ENCODE results near the gene POLDIP2.

Gene POLDIP2

DNA sequence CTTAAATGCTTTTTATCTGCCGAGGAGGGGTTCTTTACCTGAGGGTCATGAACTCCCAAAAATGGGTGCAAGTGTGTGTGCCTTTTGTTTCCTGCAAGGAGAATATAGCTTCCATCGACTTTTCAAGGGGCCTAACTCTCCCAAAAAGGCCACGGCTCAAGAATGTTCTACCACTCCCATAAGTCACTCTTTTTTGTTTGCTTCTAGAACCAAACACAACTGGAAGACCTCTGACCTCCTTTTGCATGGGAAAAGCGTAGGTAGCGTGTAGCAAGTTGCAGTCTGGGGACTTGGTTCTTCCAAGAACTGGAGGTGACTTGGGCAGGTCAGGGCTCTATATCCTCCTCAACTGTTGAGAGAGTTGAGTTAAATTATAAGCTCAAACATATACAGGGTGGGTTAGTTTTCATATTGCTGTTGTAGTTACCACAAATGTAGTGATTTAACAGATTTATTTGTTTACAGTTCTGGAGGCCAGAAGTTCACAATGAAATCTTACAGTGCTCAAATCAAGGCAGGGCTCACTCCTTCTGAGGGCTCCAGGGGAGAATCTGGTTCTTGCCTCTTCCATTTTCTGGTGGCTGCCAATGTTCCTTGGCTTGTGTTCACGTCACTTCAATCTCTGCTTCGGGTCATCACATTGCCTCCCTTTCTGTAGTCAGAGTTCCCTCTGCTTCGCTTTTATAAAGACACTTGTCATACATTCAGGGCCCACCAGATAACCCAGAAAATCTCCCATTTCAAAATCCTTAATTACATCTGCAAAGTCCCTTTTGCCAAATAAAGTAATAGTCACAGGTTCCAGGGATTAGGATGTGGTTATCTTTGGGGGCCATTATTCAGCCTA, 36.9 kb downstream of the POLDIP2 start:
- Mint-ChIP-seq H3K36me3 (no peaks in the 10 kb centered on the region), H3K4me3 (peak overlapping the region; percentile 94), H3K27me3 (no peaks in the 10 kb centered on the region), H3K27ac (peak overlapping the region; percentile 47), H3K4me1 (peaks cover 20% of the 10 kb centered on the region), H3K9me3 (no peaks in the 10 kb centered on the region)

DNA sequence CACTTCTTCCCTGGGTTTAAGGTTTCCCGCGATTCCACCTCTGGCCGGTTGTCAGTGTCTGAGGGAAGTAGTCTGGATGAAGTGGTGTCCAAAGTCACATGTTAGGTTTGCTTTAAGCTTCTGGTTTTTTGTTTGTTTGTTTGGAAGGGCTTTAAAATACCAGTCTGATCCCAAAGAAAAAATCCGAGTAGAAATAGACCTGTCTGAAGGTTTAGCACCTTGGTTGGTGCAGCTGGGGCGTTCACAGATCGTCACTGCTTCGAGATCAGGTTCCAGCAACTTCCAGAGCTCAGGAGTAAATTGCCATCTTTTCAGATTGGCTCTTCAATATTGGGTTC, 37.8 kb downstream of the POLDIP2 start:
- H3K36me3 Mint-ChIP-seq: no peaks in the 10 kb centered on the region
- no peaks in the 10 kb centered on the region for H3K9me3 Mint-ChIP-seq

DNA sequence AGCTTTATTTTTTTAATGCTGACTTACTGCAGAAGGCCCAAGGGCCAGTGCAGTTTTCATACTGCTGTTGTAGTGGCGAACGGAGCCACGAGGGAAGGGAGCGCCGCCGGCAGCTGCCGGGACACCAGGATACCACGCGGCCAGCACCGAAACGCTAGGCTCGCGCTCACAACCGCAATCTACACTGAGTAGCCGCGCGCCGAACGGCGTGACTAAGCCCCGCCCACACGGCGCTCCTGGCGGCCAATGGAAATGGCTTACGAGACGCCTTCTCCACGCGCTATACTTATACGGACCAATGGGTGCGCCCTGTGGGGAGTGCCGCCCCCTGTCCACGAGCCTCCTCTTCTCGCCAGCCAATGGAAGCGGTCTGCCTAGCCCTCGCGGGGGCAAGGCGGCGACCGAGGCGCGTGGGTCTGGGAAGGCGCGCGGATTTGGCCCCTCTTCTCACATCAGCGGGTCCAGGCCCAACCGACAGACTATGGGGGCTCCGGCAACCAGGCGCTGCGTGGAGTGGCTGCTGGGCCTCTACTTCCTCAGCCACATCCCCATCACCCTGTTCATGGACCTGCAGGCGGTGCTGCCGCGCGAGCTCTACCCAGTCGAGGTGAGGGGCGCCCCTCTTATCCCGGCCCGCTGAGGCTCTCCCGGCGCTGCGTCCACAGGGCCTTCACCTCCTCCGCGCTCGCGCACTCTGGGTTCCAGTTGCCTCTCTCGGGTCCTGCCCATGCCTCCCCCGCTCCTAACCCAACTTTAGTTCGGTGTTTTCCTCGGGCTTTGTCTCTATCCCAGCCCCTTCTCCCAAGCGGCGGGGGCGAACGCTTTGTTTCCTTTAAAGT, 38.3 kb downstream of the POLDIP2 start, which contains the start of gene TMEM97:
Gene TMEM97 (plus strand): TSS at position 442 of the 839 bp plus-strand sequence. CDS start 40 bp downstream, at position 482.
- Mint-ChIP-seq H3K4me3 (peak within 1 kb of the TSS; percentile 94), H3K27ac (peak within 1 kb of the TSS; percentile 92), H3K9me3 (no peaks in the 10 kb centered on the region), H3K27me3 (no peaks in the 10 kb centered on the region), H3K36me3 (no peaks in the 10 kb centered on the region), H3K4me1 (peaks cover 20% of the 10 kb centered on the region)

More for the DNA sequence above, 37.8 kb downstream of the POLDIP2 start:
- Mint-ChIP-seq H3K27ac (peak overlapping the region; percentile 92), H3K27me3 (no peaks in the 10 kb centered on the region), H3K4me1 (peaks cover 20% of the 10 kb centered on the region), H3K4me3 (peak overlapping the region; percentile 94)

DNA sequence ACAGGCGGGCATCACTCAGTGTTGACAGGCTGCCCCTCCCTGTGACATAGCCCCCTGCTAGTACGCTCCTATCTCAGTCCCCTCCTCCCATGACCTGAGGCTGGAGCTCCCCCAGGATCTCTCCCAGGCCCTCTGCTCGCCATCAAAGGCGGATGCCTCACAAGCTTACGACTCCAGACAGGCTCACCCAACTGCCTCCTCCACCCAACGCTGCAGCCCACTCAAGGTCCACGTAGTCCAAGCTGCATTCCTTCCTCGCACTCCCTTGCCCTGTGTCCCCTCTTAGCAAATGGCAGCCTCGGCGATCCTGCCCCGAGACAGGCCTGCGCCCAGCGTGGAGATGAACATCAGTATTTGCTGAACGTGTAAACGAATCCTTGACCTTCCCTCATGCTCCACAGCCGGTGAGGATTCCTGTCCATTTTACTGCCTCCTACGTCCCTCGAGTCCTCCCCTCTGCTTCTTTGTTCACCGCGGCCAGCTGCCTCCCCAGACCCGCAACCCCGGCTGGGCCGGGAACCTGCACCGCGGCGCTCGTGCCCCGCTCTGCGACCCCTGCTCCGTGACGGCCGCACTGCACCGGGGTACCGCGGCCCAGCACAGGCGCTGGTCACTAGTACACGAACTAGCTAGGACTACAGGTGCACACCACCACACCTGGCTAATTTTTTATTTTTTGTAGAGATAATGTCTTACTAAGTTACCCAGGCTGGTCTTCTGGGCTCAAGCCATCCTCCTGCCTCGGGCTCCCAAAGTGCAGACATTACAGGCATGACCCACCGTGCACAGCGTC, 39.2 kb downstream of the POLDIP2 start:
- H3K4me3 Mint-ChIP-seq: peak overlapping the region; percentile 94
- peak overlapping the region; percentile 57 for H3K27ac Mint-ChIP-seq
- H3K27me3 Mint-ChIP-seq: no peaks in the 10 kb centered on the region
- no peaks in the 10 kb centered on the region for H3K36me3 Mint-ChIP-seq
- H3K9me3 Mint-ChIP-seq: no peaks in the 10 kb centered on the region
- peaks cover 20% of the 10 kb centered on the region for H3K4me1 Mint-ChIP-seq

DNA sequence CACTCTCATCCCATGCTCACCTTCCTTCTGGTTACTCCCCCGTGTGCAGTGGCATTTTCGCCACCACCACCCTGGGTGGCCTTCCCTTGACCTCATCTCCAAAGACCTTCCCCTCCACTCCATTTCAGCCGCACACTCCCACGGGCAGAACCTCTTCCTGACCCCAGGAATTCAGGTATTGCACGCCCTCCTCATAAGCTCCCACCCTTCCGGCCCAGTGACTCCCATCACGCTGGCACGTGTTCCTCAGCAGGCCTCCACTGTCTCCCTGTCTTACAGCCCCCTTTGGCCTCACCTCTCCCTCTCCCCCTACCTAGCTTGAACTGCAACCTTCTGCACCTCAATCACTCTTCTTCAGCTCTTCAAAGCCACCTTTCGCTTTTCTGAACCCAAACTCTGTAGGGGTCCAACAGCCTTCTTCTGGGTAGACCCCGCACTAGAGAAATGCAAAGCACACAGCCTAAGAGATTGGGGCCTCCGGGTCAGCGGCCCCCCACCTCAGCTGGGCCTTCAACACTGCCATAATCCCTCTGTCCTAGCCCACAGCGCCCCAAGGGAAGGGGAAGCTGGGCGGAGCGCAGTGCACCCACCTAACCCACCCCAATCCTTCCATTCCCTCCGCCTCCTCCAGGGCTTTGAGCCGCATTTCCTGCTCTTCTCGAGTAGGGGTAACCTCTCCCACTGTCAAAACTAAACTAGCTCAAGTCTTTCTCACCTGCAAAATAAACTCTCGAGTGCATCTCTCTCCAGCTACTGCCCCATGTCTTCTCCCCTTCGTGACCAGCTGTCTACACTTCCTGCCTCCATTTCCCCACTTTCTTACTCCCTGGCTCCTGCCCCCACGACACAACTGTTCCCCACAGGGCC, 40.0 kb downstream of the POLDIP2 start:
- Mint-ChIP-seq H3K4me1 (peaks cover 20% of the 10 kb centered on the region), H3K27me3 (no peaks in the 10 kb centered on the region), H3K4me3 (peak overlapping the region; percentile 94)

DNA sequence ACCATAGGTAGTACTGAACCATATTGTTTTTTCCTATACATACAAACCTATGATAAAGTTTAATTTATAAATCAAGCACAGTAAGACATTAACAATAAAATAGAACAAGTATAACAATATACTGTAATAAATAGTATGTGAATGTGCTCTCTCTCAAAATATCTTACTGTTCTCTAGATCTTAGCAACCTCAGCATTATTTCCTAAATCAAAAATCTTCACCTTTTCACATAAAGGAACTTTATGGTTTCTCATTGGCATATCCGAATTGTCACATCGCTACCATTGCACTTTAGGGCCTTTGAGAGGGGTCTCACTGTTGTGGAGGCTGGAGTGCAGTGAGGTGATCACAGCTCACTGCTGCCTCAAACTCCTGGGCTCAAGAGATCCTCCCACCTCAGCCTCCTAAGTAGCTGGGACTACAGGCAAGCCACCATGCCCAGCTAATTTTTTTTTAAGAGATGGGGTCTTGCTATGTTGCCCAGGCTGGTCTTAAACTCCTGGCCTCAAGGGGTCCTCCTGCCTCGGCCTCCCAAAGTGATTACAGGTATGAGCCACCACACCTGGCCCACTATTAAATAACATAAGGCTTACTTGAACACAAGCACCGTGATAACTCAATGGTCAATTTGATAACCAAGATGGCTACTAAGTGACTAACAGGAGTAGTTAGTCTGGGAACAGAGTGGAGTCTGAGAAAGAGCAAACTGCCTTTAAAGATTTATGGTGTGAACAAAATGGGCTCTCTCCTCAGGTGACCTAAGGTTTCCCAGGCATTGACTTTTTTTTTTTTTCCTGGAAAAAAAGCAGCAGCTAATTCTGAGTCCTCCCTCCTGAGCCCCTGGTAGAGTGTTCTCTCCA, 41.3 kb downstream of the POLDIP2 start:
- H3K4me1 Mint-ChIP-seq: peaks cover 20% of the 10 kb centered on the region
- H3K36me3 Mint-ChIP-seq: no peaks in the 10 kb centered on the region
- no peak overlapping the region for H3K4me3 Mint-ChIP-seq
- H3K27me3 Mint-ChIP-seq: no peaks in the 10 kb centered on the region
- no peak overlapping the region for H3K27ac Mint-ChIP-seq
- H3K9me3 Mint-ChIP-seq: no peaks in the 10 kb centered on the region

More for the DNA sequence above, 40.0 kb downstream of the POLDIP2 start:
- peak overlapping the region; percentile 57 for H3K27ac Mint-ChIP-seq
- H3K9me3 Mint-ChIP-seq: no peaks in the 10 kb centered on the region
- no peaks in the 10 kb centered on the region for H3K36me3 Mint-ChIP-seq

DNA sequence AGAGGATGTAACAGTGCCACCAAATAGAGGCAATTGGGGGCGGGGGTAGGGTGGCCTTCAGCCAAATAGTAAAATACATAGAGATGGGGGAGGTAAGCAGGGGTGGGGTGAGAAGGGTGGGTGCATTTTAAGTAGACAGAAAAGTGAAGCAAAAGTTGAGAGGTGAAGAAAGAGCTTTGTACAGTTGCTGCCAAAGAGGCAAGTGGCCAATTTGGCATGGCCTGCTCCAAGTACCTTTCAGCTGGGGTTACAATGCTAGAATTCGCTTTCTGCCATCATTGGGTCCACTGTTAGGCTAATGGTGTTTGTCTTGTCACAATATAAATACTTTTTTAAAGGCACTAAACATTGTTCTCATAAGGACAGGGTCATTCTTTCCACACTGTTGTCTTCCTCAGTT, 43.5 kb downstream of the POLDIP2 start:
- Mint-ChIP-seq H3K4me1 (peaks cover 8% of the 10 kb centered on the region), H3K27ac (no peak overlapping the region), H3K36me3 (no peaks in the 10 kb centered on the region), H3K27me3 (no peaks in the 10 kb centered on the region), H3K4me3 (no peak overlapping the region), H3K9me3 (no peaks in the 10 kb centered on the region)

DNA sequence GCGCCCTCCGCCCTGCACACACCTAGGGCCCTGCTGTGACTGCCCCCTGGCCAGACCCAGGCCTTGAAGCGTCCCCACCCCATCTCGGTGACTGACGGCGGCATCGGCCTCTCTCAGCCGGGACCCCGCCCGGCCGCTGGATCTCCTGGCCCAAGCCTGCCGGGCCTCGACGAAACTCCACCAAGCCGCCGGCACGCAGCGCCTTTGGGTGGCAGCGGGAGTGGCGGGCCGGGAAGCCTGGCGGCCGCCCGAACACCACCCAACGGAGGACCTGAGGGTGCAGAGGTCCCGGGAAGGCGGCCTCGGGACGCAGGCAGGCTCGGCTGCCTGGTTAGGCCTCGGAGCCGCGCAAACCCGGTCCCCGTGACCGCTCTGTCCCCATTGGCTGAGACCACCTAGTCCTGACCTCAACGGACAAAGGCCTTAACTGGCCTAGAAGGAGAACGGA, 50.3 kb downstream of the POLDIP2 start:
- Mint-ChIP-seq H3K9me3 (no peaks in the 10 kb centered on the region), H3K36me3 (no peaks in the 10 kb centered on the region), H3K27me3 (peaks cover 7% of the 10 kb centered on the region), H3K4me3 (no peak overlapping the region), H3K4me1 (no peaks in the 10 kb centered on the region), H3K27ac (no peak overlapping the region)

DNA sequence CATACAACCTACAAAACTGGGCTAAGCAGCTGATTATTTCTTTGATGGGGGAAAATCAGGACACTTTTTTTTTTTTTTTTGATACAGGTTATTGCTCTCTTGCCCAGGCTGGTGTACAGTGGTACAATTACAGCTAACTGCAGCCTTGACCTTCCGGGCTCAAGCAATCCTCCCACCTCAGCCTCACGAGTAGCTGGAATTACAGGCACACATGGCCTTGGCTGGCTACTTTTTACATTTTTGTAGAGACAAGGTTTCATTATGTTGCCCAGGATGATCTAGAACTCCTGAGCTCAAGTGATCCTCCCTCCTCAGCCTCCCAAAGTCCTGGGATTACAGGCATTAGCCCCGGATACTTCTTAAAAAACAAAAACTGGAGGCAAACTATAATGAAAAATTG, 58.9 kb downstream of the POLDIP2 start:
- Mint-ChIP-seq H3K27me3 (peaks cover 5% of the 10 kb centered on the region), H3K36me3 (no peaks in the 10 kb centered on the region), H3K4me3 (no peak overlapping the region), H3K4me1 (peaks cover 14% of the 10 kb centered on the region), H3K27ac (no peak overlapping the region), H3K9me3 (no peaks in the 10 kb centered on the region)

All from activated naive CD4-positive, alpha-beta T cell treated with anti-CD3 and anti-CD28 coated beads, Interleukin-2, amount 50 U/mL, for 24 hours (primary cell).